Sciatic nerve (tissue), 2 donors: ENCODE measurements around the gene CBFA2T2. TPM values are rescaled to one million over a fixed set of nuclear protein-coding genes. Genes with fewer than 3 reads are reported as not detected.

Source experiments
- ATAC-seq: fragments of 200-7000 bp; cut with Tn5 transposase; one replicate; pipeline ENCODE4 v1.9.1; 2020; ENCODE audit warnings: mild to moderate bottlenecking, moderate library complexity
- DNase-seq: peaks from one replicate; pipeline ENCODE4 v3.0.0-alpha.2; 2020; ENCODE audit warnings: low spot score
- intact Hi-C: fragments of 100-400 bp; cut with DNase I; formaldehyde crosslinking; loops from one replicate; pipeline ENCODE4 v1.14.2; 2022
- total RNA-seq: library from RNA; stranded (reverse); fragmentation: NEBNext Ultra II Directional; extraction: Animal tissue kit (Norgen Biotek cat#: 25700); gene quantifications from one replicate; pipeline ENCODE4 v1.2.1, GENCODE V29; 2021
- donor health status: DM: no; HTN: no; CAD: no.
- donor health status: DM: no; HTN: no; CAD: no.

The CBFA2T2 gene
- total RNA-seq, 1 donor from 2014 or later = 26.0 TPM

DNA sequence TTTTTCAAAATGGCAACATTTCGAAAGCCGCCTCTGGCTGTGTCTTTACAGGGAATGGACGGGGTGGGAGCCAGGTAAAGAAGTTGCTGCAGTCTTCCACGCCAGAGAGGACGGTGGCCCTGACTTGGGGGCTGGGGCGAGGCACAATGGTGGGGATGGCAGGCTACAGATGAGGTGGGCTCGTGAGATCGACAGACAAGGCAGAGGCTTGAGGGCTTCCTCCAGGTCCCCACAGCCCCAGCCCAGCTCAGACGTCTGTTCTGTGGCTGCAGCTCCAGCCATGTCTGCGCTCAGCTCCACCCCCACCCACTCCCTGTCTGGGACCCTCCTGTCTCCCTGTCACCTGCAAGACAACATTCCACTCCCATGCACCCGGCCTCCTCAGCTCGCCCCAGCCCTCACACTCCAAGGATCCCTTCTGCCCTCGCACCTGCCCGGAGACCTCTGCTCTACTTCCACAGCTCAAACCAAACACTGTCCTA is 164.8 kb downstream of the CBFA2T2 start:
- DNase-seq (no peak), ATAC-seq (no peak)
- intact Hi-C loops = no loop called here

DNA sequence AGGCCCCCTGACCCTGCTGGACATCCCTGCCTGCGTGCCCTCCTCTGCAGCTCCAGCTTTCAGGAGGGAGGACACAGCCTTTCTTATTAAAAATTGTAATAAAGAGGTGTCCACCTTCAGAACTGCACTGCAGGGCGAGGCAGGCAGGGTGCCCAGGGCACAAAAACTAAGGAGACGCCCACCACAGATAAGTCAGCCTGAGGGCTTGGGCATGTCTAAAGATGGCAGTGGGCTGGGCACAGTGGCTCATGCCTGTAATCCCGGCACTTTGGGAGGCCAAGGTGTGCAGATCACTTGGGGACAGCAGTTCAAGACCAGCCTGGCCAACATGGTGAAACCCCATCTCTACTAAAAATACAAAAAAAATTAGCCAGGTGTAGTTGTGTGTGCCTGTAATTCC is 165.3 kb downstream of the CBFA2T2 start:
- intact Hi-C loops = no loop called here
- DNase-seq (no peak), ATAC-seq (no peak)

DNA sequence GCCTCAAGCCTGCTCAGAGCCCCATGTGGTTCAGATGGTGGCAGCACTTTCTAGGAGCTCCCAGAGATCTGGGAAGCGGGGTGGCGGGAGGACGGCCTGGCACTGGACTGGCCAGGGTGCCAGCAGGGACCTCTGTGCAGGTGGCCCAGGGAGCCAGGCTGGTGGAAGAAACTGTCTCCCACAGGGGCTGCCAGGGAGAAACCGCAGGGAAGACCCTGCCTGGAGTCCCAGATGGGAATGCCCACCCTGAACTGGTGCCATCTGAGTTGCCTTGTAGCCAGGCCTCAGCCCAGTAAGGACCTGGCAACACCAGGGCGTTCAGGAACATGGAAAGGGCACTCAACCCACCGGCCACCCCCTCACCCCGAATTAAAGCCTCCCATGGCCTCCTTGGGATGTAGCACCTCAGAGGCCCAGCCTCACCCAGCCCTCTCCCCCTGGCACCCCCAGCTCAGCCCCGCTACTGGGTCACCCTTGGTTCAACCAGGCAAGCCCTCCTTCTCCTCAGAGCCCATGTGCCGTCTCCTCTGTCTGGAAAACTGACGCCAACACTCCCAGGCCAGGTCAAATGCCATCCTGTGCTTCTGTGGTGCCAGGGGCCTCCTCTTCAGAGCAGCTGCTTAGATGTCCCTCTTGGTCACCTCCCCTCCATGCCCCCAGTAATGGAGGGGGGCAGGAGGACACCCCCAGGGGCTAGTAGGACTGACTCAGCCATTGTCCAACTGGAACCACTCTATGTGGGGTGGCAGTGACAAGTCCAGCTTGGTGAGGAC is 166.3 kb downstream of the CBFA2T2 start:
- intact Hi-C loops = no loop called here
- ATAC-seq (no peak), DNase-seq (no peak)

DNA sequence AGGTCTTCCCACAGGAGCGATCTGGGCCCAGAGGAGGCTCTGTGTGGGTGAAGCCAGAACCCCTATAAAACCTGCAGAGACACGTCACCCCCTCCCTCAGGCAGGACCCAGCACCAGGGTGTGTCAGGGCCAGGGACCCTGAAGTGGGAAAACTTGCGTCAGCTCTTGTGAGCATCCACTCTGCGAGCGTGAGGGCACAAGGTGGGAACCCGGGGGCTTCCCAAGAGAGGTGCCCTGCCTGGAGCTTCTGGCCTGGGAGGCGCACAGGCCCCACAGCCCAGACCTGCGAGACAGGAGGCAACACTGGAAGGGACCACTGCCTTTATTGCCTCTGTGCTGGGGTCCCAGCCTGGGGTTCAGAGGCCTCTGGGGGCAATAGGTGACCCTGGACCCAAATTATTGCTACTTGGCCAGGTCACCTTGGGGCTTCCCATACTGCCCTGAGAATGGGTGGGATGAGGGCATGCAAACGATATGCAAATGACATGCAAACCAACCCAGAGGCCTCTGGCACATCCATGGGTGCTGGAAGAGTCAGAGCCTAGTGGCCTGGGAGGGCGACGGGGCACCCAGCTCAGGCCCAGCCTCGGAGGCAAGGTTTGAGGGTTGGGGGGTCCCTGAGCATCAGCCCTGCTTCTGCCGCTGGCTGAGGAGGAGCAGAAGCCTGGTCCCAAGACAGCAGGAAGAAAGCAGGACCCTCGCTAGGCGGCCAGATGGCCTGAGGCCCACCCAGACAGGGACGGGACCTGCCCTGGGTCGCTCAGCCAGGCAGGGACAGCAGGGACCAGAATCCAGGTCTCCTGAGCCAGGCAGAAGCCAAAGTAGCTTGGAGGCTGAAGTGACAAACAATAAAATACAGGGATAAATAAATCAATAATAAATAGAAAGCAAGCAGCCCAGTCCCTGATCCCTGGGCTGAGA is 167.1 kb downstream of the CBFA2T2 start:
- DNase-seq (no peak), ATAC-seq (no peak)
- intact Hi-C loops = no loop called here

DNA sequence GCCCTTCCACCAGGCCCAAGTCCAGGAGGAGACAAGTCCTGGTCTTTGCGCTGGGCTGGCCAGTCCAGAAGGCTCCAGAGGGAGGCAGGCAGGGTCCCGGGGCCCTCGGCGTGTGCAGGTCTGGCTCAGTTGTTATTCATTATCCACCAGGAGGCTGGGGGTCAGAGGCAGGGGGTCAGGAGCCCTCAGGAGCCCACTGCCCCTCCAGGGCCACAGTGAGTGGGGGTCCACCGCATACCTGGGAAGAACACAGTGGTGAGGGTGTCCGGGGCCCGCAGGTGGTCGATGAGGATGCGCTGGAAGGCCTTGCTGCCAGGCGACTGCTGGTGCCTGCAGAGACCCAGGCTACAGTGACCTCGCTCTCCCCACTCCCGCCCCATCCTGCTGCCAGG is 167.8 kb downstream of the CBFA2T2 start:
- intact Hi-C loops = no loop called here
- no peak for ATAC-seq
- no peak for DNase-seq

DNA sequence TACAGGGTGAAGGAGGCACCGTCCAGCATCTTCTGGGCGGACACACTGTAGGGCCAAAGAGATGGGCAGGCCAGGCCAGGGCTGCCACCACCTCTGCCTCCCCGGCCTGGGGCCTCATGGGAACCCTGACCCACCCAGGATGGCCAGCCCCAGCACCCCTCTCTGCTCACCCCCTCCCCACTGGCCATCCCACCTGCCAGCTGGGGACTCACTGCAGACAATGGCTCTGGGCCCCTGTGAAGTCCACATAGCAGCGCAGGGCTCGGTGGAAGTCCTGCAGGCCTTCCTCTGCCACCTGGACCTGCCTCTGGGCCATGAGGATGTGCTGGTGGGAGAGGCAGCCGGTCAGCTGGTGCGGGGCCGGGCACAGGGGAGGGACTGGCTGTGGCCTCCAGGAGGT is 168.6 kb downstream of the CBFA2T2 start:
- ATAC-seq (no peak), DNase-seq (no peak)
- intact Hi-C loops = no loop called here

DNA sequence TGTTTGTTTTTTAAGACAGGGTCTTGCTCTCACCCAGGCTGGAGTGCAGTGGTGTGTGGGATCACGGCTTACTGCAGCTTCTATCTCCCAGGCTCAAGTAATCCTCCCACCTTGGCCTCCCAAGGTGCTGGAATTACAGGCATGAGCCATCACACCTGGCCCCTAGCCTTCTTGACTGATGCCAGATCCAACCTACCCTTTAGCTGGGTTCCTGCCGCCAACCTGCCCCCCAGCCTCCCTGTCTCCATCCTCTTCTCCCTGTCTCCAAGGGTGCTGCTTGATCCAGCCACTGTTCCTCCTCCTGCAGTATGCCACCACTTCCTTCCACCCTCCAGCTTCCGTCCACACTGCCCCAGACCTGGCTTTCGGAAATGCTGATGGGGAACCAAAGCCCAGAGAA is 169.0 kb downstream of the CBFA2T2 start:
- ATAC-seq (no peak), DNase-seq (no peak)
- intact Hi-C loops = no loop called here

DNA sequence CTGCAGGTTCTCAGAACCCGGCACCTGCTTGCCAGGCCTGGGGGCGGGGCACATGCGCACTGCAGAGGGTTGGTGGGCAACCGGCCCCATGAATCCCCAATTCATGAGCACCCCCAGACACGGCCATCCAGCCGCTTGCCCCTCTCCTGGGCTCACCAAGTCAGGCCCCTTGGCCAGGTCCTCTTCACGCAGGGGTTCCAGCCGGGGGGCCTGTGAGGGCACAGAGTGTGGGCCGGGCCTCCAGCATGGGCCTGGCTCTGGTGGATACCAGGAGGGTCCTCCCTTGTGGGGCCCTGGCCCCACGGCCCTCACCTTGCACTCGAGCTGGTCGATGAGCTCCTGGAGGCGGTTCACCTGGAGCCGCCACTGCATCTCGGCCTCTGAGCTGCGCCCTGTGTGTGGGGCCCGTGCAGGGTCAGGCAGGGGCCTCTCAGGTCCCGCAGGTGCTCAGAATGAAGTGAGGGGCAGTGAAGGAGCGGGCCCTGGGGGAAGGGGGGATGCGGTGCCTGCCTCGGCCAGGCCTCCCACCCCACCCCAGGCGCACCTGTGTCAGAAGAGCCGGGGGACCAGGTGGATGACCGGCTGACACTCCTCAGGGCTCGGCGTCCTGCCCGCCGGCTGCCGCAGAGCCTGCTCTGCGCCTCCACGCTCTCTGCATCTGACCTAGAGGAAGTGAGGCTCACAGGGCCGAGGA is 169.6 kb downstream of the CBFA2T2 start:
- no peak for DNase-seq
- intact Hi-C loops = loop anchor here (10.0 kb wide), 1 partner anchor 205 kb away; no protein-coding TSS in a partner anchor
- ATAC-seq = no peak

DNA sequence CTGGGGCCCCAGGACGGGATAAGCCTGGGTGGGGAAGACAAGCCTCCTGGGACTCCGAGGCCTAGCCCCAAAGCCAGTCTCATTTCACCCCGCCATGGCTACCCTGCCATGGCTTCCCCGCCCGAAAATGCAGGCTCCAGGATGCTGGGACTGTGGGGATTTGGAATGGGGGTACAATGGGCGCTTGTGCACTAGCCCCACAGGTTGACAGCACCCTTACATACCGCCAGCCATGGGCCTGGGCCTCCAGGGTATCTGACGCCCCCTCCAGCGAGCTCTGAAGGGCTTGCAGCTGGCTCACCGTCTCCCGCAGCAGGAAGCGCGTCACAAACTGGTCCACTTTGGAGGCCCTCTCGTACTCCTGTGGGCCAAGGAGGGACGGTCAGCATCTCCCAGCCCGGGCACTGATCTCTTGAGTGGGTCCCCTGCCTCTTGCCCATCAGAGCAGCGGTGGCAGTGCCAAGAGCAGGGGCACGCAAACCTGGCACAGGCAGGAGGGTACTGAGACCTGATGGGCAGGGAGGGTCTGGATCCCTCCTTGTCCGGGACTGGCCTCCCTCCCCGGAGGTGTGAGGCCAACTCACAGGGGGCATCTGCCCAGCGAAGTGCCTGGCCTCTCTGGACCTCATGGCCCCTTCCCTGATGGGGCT is 170.3 kb downstream of the CBFA2T2 start:
- intact Hi-C loops = loop anchor here (10.0 kb wide), 1 partner anchor 205 kb away; no protein-coding TSS in a partner anchor
- ATAC-seq (no peak), DNase-seq (no peak)

DNA sequence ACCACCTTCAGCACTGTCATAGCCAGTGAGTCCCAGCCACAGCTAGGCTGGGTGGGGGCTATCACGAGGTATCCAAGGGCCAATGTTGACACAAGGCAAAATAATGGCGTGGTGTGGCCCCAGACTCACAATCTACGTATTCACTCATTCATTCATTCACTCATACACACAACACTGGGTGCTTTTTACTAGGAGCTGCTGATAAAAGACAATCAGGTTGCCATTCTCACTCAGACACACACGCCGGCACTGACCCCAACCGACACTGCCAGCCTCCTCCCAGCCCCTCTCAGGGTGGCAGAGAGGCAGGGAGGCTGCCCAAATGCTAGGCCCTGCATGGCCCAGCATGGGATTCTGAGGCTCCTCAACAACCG is 170.8 kb downstream of the CBFA2T2 start:
- intact Hi-C loops = loop anchor here (10.0 kb wide), 1 partner anchor 206 kb away; no protein-coding TSS in a partner anchor
- DNase-seq = no peak
- ATAC-seq = no peak

DNA sequence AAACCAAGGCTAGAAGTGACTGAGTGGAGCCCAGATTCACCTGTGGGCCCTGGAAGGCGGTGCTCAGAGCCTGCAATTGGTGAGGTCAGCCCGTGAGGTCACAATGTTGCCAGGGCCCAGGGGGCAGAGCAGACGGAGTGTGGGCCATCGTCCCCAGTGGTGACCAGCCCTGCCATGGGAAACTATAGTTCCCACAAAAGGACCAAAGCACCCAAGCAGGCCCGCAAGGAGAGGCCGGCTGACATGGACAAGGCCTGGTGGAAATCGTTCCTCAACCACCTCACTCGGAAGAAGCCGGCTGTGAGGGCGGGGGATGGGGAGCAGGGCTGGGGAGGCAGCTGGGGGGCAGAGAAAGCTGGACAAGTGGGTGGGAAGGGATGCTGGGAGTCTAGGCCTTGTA is 172.3 kb downstream of the CBFA2T2 start, which contains the start of gene C20orf144:
C20orf144 (plus strand) TSS at position 156 of the 400 bp plus-strand sequence; CDS start at position 175, 19 bp downstream.
- DNase-seq (no peak), ATAC-seq (no peak)
- intact Hi-C loops = loop anchor here (10.0 kb wide), 1 partner anchor 207 kb away; no protein-coding TSS in a partner anchor

DNA sequence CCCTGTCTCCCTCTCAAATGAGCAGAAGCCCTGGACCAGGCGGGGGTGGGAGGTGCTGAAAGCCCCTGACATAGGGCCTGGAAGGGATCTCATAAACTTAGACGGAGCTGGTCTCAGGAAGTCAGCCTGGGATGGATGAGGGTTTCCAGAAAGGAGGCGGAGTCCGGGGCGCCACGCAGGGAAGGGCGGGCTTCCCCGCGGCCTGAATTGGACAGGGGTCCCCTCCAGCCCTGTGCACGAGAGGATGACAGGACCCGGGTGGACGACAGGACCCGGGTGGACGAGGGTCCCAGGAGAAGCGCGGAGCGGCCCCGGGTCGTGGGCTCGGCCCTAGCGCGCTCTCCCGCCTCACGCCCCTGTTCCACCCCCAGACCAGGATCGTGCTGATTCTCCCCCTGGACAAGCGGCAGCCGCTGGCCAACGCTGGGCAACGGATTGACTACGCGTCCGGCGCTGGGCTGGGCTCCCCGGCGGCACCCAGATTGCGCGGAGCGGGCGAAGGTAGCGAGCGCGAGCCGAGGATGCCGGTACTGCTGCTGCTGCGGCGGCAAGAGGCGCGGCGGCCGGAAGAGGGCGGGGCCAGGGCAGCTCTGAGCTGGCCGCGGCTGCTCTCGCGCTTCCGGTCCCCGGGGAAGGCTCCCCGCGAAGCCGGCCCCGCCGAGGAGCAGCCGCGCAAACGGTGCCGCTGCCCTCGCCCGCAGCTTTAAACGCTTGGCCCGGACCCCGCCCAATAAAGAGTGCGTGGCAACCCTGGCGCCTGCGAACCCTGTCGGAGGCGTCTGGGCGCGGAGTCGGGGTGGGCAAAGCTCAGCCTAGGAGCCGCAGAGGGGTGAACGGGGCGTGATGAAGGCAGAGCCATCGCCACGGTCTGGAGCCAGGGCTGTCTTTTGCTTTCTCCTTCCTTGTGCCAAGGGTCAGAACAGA is 173.5 kb downstream of the CBFA2T2 start:
- DNase-seq (peak; percentile 90), ATAC-seq (peak; percentile 61)
- intact Hi-C loops = loop anchor here (10.0 kb wide), 1 partner anchor 209 kb away; no protein-coding TSS in a partner anchor

DNA sequence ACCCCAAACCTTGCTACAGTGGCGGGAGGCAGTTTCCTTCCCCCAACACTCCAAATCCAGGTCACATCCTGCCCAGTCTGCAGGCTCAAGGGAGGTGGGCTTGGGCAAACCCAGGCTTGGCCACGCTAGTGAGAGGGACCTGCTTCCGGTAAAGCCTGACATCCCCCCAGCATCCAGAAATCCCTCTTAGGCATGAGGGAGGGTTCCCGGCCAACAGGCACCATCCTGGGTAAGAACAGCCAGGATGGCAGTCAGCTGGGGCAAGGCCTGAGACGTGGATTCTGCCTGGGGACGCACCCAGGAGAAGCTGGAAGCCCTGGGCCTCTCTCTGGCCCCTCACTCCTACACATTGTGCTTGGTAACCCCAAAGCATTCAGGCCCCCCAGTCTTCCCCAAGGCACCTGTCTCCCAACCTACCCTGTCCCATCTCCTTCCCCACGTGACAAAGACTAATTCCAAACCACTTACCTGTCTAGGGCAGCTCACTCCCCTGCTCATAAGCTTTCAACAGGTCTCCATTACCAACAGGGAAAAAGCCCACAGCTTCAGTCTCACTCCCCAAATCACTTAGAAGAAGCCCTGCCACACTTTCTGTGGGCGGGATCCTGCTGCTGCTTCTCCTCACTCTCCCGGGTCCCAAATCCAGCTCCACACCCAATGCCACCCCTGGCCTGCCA is 174.3 kb downstream of the CBFA2T2 start:
- no peak for DNase-seq
- intact Hi-C loops = loop anchor here (10.0 kb wide), 1 partner anchor 209 kb away; no protein-coding TSS in a partner anchor
- no peak for ATAC-seq

DNA sequence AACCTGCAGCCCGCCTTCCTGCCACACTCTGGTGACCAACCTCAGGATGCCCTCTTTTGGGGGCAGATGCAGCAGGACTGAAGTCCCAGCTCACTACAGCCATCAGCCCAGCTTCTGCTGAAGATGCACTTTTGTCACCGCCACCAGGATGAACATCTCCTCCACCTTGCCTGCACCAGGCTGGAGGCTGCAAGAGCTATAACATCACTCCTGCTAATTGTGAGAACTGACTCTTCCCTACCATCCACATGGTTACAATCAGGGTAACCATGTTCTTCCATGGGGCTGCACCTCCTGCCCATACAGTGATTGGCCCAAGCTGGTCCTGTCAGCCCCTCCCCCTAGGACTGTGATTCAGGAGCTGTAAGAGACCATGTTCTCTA is 174.9 kb downstream of the CBFA2T2 start:
- DNase-seq (no peak), ATAC-seq (no peak)
- intact Hi-C loops = loop anchor here (10.0 kb wide), 1 partner anchor 210 kb away; no protein-coding TSS in a partner anchor

DNA sequence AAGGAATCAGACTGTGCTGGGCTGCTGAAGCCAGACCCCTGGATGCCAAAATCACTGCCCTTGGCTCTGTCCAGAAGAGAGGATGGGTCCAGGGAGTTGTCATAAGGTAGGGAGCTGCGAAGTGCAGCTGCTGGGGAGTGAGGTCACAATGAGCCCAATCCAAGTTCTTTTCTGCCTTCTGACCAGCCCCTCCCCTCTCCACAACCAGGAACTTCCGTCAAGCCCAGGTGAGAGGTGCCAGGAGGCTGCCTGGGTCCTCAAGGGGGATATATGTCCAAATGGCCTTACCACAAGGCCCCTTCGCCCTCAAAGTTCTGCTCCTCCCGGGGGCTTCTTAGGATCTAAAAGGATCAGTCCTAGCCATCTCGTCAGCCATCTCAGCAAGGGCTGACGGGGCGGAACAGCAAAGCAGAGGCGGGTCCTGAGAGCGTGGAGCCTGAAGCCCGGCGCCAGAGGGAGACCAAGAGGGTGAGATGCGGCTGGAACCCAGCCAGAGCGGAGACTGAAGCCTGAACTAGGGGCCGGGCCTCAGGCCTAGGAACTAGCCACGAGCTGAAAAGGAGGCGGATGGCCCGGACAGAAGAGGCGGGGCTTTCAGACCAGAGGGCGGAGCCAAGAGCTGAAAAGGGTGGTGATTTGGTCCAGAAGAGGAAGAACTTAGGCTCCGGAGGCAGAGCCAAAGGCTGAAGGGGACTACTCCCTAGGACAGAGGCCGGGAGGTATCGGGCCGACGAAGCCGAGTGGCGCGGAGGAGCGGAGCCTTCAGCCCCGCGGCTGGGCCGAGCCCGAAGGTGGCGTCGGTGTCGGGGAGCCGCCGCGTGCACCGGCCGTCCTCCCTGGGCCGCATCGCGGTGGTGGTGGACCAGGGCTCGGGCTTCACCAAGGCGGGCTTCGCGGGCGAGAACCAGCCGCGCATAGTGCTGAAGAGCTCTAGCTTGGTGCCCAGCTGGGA is 176.7 kb downstream of the CBFA2T2 start, which contains the start of gene ACTL10:
ACTL10 (plus strand) TSS at position 651 of the 952 bp plus-strand sequence. CDS start 555 bp downstream, outside the sequence.
- peak; percentile 90 for ATAC-seq
- peak; percentile 99 for DNase-seq
- intact Hi-C loops = loop anchor here (10.0 kb wide), 1 partner anchor 212 kb away; no protein-coding TSS in a partner anchor
